HepG2 (cell line): ENCODE results near the gene OR52B2. TPM values are rescaled to one million over a fixed set of nuclear protein-coding genes. Genes with fewer than 3 reads are reported as not detected.

Source experiments
- ATAC-seq: fragments of 200-7000 bp; cut with Tn5 transposase; 3 replicates; pipeline ENCODE4 v1.9.1; 2020; ENCODE audit warnings: mild to moderate bottlenecking, moderate library complexity
- Bru-seq: library from RNA; stranded (reverse); fragments of 400-500 nt; gene quantifications from one replicate; lab custom pipeline; 2021; lab: Mats Ljungman, UMichigan
- BruChase-seq, 2 experiments: library from RNA; stranded (reverse); fragments of 400-500 nt; gene quantifications; one replicate each; lab custom pipeline; 2021; lab: Mats Ljungman, UMichigan
- BruUV-seq: library from RNA; stranded (reverse); fragments of 400-500 nt; replicated peaks from 2 replicates; lab custom pipeline; 2021; lab: Mats Ljungman, UMichigan
- CTCF ChIA-PET: fragments of 300-600 bp; formaldehyde crosslinking; extraction: SDS; loops from one replicate; lab custom pipeline; 2021; ENCODE audit warnings: low total read pairs, inconsistent platforms, low intra/inter-chr PET ratio; lab: Yijun Ruan, JAX
- POLR2A ChIA-PET: fragments of 350-600 bp; sonication (Branson Sonifier 250); formaldehyde crosslinking; loops from one replicate; lab custom pipeline; 2020; ENCODE audit warnings: antibody characterized with exemption, inconsistent platforms; lab: Yijun Ruan, JAX
- DNase-seq: peaks from one replicate; pipeline ENCODE4 v3.0.0-alpha.2; 2015; ENCODE audit warnings: low spot score
- FAIRE-seq: peaks from 3 replicates; lab custom pipeline; 2011; peaks lifted over from hg19 to GRCh38; lab: Jason Lieb, UNC
- H2AFZ ChIP-seq: one replicate; pipeline ENCODE4 v1.6.1; 2011; ENCODE audit warnings: low read length, inconsistent platforms
- H3K27ac ChIP-seq: fragments of 300-600 bp; 3 replicates; pipeline ENCODE4 v1.8.0; 2011; ENCODE audit warnings: mixed run types, mild to moderate bottlenecking, mixed read lengths, low read length, inconsistent platforms; ENCODE audit not compliant: insufficient read depth; ENCODE audit errors: extremely low read length
- H3K27me3 ChIP-seq, 2 experiments: fragments of 200-600 bp in 1 of 2; 2 replicates in 1 of 2; 3 replicates in 1 of 2; pipeline versions ENCODE4 v1.6.0 to v1.8.0; 2011; ENCODE audit warnings: low read length in 2 of 2, mild to moderate bottlenecking in 2 of 2, moderate library complexity in 2 of 2, inconsistent platforms in 1 of 2; ENCODE audit not compliant: insufficient read depth in 2 of 2, control insufficient read depth in 1 of 2
- H3K36me3 ChIP-seq, 2 experiments: fragments of 200-600 bp in 1 of 2; replicated peaks in 1 of 2; 2 replicates in 1 of 2; 3 replicates in 1 of 2; pipeline versions ENCODE4 v1.5.1 to v1.8.0; 2011; ENCODE audit warnings: low read length in 2 of 2, inconsistent platforms in 1 of 2; ENCODE audit not compliant: insufficient read depth in 2 of 2, control insufficient read depth in 1 of 2
- H3K4me1 ChIP-seq: 2 replicates; pipeline ENCODE4 v1.5.1; 2012; ENCODE audit warnings: low read length, inconsistent platforms; ENCODE audit not compliant: insufficient read depth
- H3K4me2 ChIP-seq: 2 replicates; pipeline ENCODE4 v1.6.0; 2011; ENCODE audit warnings: low read depth, low read length, inconsistent platforms
- H3K4me3 ChIP-seq, 3 experiments: fragments of 200-600 bp in 1 of 3; sonication (generic), shearing (Covaris generic) in 1 of 3; replicated peaks in 1 of 3; 2 replicates each; pipeline ENCODE4 v1.5.1; 2011 to 2016; ENCODE audit warnings: low read length in 3 of 3, inconsistent platforms in 2 of 3, low read depth in 2 of 3, mild to moderate bottlenecking in 2 of 3, control low read depth in 1 of 3, mixed read lengths in 1 of 3; ENCODE audit not compliant: insufficient read depth in 1 of 3
- H3K79me2 ChIP-seq: one replicate; pipeline ENCODE4 v1.6.1; 2011; ENCODE audit warnings: low read length, inconsistent platforms; ENCODE audit not compliant: insufficient read depth
- H3K9ac ChIP-seq: 2 replicates; pipeline ENCODE4 v1.6.0; 2011; ENCODE audit warnings: mild to moderate bottlenecking, low read depth, low read length, inconsistent platforms; ENCODE audit not compliant: insufficient read depth
- H3K9me3 ChIP-seq: 2 replicates; pipeline ENCODE4 v1.5.1; 2012; ENCODE audit warnings: mild to moderate bottlenecking, low read length
- H4K20me1 ChIP-seq: 2 replicates; pipeline ENCODE4 v1.6.0; 2011; ENCODE audit warnings: inconsistent platforms, mild to moderate bottlenecking, low read length, moderate library complexity; ENCODE audit not compliant: insufficient read depth
- KAT7 ChIP-seq: IDR thresholded peaks from 2 replicates; pipeline ENCODE4 v1.6.1; 2018; ENCODE audit warnings: borderline replicate concordance, missing compliant biosample characterization
- KDM6A ChIP-seq: IDR thresholded peaks from 2 replicates; pipeline ENCODE4 v1.6.1; 2016; ENCODE audit warnings: low read depth
- MLLT10 ChIP-seq: sonication (generic); formaldehyde crosslinking; IDR thresholded peaks from 2 replicates; pipeline ENCODE4 v1.4.0; 2020; ENCODE audit warnings: missing genetic modification reagents
- WGBS: methylation state at CpG from one replicate; pipeline ENCODE4 v1.1.6; 2017; ENCODE audit warnings: low lambda C conversion rate; 5-methylcytosine and 5-hydroxymethylcytosine counted together
- in situ Hi-C: cut with HindIII; loops from 2 replicates; pipeline ENCODE4 v1.10.0; 2017; ENCODE audit warnings: low pct_unique_long_range_greater_than_20kb; ENCODE audit not compliant: extremely low pct_ligation_motif_present
- intact Hi-C: fragments of 100-400 bp; cut with micrococcal nuclease; formaldehyde crosslinking; loops from one replicate; pipeline ENCODE4 v1.10.0; 2022; ENCODE audit not compliant: unreplicated experiment
- long read RNA-seq, 2 experiments: library from RNA in 1 of 2; library from polyadenylated mRNA in 1 of 2; stranded (forward) in 1 of 2; unstranded in 1 of 2; transcript quantifications; one replicate each; pipeline ENCODE4 v2.0.0, GENCODE V29; 2019 to 2022
- polyA minus RNA-seq, 3 experiments: library from RNA; depleted of rRNA, polyadenylated mRNA; stranded (reverse); fragments of >200 nt; gene quantifications; 2 replicates each; pipeline ENCODE4 v1.2.3, GENCODE V29; 2011; ENCODE audit warnings: low replicate concordance in 1 of 3
- polyA plus RNA-seq, 8 experiments: library from polyadenylated mRNA; depleted of rRNA in 3 of 8; stranded (reverse) in 7 of 8; unstranded in 1 of 8; fragments of >200 nt; fragmentation: Illumina TruSeq in 4 of 8; extraction: Trizol in 4 of 8; gene quantifications; 2 replicates each; pipeline versions ENCODE4 v1.2.1 to v1.2.3, GENCODE V29; 2011 to 2016; ENCODE audit warnings: low read depth in 4 of 8, missing spikeins in 1 of 8, mixed read lengths in 1 of 8; ENCODE audit not compliant: insufficient read depth in 1 of 8
- total RNA-seq, 5 experiments: library from RNA; depleted of rRNA; stranded (reverse); fragments of >200 nt; fragmentation: Illumina TruSeq; extraction: Trizol; gene quantifications; 2 replicates each; pipeline ENCODE4 v1.2.3, GENCODE V29; 2016; ENCODE audit warnings: low read depth in 1 of 5
- TF ChIP-seq, protein P1 (sequence below): sonication (generic); formaldehyde crosslinking; IDR thresholded peaks from 2 replicates; pipeline ENCODE4 v1.5.1; 2020; ENCODE audit warnings: mild to moderate bottlenecking, missing genetic modification reagents, moderate library complexity

Gene OR52B2
- total RNA-seq (2016; rRNA removed; fragmentation: Illumina TruSeq; extraction: Trizol) (not detected in 2 replicates), polyA plus RNA-seq (2011; rRNA removed) (not detected in 2 replicates), polyA minus RNA-seq (2011; rRNA and poly(A)+ RNA removed; ENCODE audit: low replicate concordance) (0.42 TPM in 1 of 2 replicates, not detected in the other), Bru-seq, nascent RNA (percentile 22 among the genes with signal in this experiment), BruChase-seq, experiment 1, labeled RNA remaining after a 6-hour chase (not detected), BruChase-seq, experiment 2, labeled RNA remaining after a 2-hour chase (not detected)
- total RNA-seq (2016; cell fraction: cytosol; rRNA removed; fragmentation: Illumina TruSeq; extraction: Trizol; ENCODE audit: low read depth) = not detected in 2 replicates
- not detected in 2 replicates for total RNA-seq (2016; cell fraction: insoluble cytoplasmic fraction; rRNA removed; fragmentation: Illumina TruSeq; extraction: Trizol)
- not detected in 2 replicates for total RNA-seq (2016; cell fraction: membrane; rRNA removed; fragmentation: Illumina TruSeq; extraction: Trizol)
- not detected in 2 replicates for total RNA-seq (2016; cell fraction: nucleus; rRNA removed; fragmentation: Illumina TruSeq; extraction: Trizol)
- not detected in 2 replicates for polyA plus RNA-seq (2011; cell fraction: cytosol; rRNA removed)
- polyA plus RNA-seq (2011; cell fraction: nucleus; rRNA removed) = not detected in 2 replicates
- not detected in 2 replicates for polyA plus RNA-seq (2012)
- polyA plus RNA-seq (2016; cell fraction: cytosol; fragmentation: Illumina TruSeq; extraction: Trizol; ENCODE audit: low read depth) = not detected in 2 replicates
- not detected in 2 replicates for polyA plus RNA-seq (2016; cell fraction: insoluble cytoplasmic fraction; fragmentation: Illumina TruSeq; extraction: Trizol; ENCODE audit: low read depth)
- polyA plus RNA-seq (2016; cell fraction: membrane; fragmentation: Illumina TruSeq; extraction: Trizol; ENCODE audit: low read depth) = not detected in 2 replicates
- polyA plus RNA-seq (2016; cell fraction: nucleus; fragmentation: Illumina TruSeq; extraction: Trizol; ENCODE audit: insufficient read depth, low read depth) = not detected in 2 replicates
- polyA minus RNA-seq (2011; cell fraction: cytosol; rRNA and poly(A)+ RNA removed) = not detected in 2 replicates
- not detected in 2 replicates for polyA minus RNA-seq (2011; cell fraction: nucleus; rRNA and poly(A)+ RNA removed)
- long read RNA-seq, experiment 1 = 0 reads
- long read RNA-seq, experiment 2 = 0 reads

- POLR2A ChIA-PET = no interaction called here
- TF ChIP-seq, protein P1, sequence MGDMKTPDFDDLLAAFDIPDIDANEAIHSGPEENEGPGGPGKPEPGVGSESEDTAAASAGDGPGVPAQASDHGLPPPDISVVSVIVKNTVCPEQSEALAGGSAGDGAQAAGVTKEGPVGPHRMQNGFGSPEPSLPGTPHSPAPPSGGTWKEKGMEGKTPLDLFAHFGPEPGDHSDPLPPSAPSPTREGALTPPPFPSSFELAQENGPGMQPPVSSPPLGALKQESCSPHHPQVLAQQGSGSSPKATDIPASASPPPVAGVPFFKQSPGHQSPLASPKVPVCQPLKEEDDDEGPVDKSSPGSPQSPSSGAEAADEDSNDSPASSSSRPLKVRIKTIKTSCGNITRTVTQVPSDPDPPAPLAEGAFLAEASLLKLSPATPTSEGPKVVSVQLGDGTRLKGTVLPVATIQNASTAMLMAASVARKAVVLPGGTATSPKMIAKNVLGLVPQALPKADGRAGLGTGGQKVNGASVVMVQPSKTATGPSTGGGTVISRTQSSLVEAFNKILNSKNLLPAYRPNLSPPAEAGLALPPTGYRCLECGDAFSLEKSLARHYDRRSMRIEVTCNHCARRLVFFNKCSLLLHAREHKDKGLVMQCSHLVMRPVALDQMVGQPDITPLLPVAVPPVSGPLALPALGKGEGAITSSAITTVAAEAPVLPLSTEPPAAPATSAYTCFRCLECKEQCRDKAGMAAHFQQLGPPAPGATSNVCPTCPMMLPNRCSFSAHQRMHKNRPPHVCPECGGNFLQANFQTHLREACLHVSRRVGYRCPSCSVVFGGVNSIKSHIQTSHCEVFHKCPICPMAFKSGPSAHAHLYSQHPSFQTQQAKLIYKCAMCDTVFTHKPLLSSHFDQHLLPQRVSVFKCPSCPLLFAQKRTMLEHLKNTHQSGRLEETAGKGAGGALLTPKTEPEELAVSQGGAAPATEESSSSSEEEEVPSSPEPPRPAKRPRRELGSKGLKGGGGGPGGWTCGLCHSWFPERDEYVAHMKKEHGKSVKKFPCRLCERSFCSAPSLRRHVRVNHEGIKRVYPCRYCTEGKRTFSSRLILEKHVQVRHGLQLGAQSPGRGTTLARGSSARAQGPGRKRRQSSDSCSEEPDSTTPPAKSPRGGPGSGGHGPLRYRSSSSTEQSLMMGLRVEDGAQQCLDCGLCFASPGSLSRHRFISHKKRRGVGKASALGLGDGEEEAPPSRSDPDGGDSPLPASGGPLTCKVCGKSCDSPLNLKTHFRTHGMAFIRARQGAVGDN (CRISPR knock-in tag) = no peak
- TF ChIP-seq MLLT10 (CRISPR knock-in tag) (no peak), KDM6A (CRISPR knock-in tag) (no peak), KAT7 (CRISPR knock-in tag) (no peak)
These were observed at the start of gene OR52B2 for GRCh38 chr11:6170226-6170625. OR52B2 (minus strand) TSS chr11:6170326; CDS start chr11:6170326, 0 bp downstream.

More at GRCh38 chr11:6170226-6170625, at the start of gene OR52B2:
- in situ Hi-C loops (no loop called here), intact Hi-C loops (no loop called here)
- no peak within 1 kb of the TSS for H3K9ac ChIP-seq
- DNase-seq (no peak), FAIRE-seq (no peak), ATAC-seq (no peak)
- no peak within 1 kb of the TSS for H3K4me2 ChIP-seq
- no peaks in the 10 kb centered on the region for H4K20me1 ChIP-seq
- no peak within 1 kb of the TSS for H3K4me3 ChIP-seq
- WGBS = 0% methylated on average over 1 of the region's 1 CpG
- H3K79me2 ChIP-seq = no peaks in the 10 kb centered on the region
- no peak within 1 kb of the TSS for H2AFZ ChIP-seq
- H3K27me3 ChIP-seq = no peaks in the 10 kb centered on the region; a peak in 1 of 5 replicates
- no peak within 1 kb of the TSS for H3K27ac ChIP-seq
- no peaks in the 10 kb centered on the region for H3K36me3 ChIP-seq
- H3K9me3 ChIP-seq = peaks cover 1% of the 10 kb centered on the region; the same call in 1 of the 2 replicates
- CTCF ChIA-PET = no interaction called here
- no peaks in the 10 kb centered on the region for H3K4me1 ChIP-seq
- no TSS peak for BruUV-seq
